Thyroid gland (tissue), 4 donors: ENCODE measurements around the gene ITPKB.

Experiments used
- CTCF ChIP-seq, 6 experiments: fragments of 200-600 bp in 3 of 6; fragments of 450-650 bp in 3 of 6; sonication (generic) in 3 of 6; IDR thresholded peaks; one replicate each; pipeline ENCODE4 v1.5.1; 2016 to 2019; ENCODE audit warnings: antibody characterized with exemption in 6 of 6, mild to moderate bottlenecking in 2 of 6, inconsistent platforms in 1 of 6, moderate library complexity in 1 of 6
- POLR2A ChIP-seq, 2 donors: fragments of 450-650 bp; IDR thresholded peaks; one replicate each; pipeline ENCODE4 v1.6.1; 2017; ENCODE audit warnings: antibody characterized with exemption in 2 of 2, mild to moderate bottlenecking in 2 of 2, moderate library complexity in 1 of 2

- TF ChIP-seq POLR2A (IDR thresholded peaks at IDR 0.05), result no peak
- TF ChIP-seq CTCF (IDR thresholded peaks at IDR 0.05), result no peak
Observed at GRCh38 chr1:226695335-226695900, 43.7 kb downstream of the ITPKB start.
